GM19023 (cell line): ENCODE results near the gene CNNM3.
"Not testable (repeated sequence)": the region's sequence is repeated elsewhere in the genome, so short reads cannot be mapped to it uniquely, and the experiment has no call there.

ENCODE experiments used
- ATAC-seq: cut with Tn5 transposase; IDR thresholded peaks from one replicate; pipeline ENCODE4 v1.9.1; 2021; ENCODE audit warnings: mild to moderate bottlenecking, moderate library complexity; ENCODE audit not compliant: unreplicated experiment

Gene CNNM3

GRCh38 chr2:96860065-96861029 is 44.3 kb downstream of the CNNM3 start:
- ATAC-seq = no peak

- ATAC-seq = no peak
These were observed 45.0 kb downstream of the CNNM3 start for GRCh38 chr2:96861074-96861473.

GRCh38 chr2:96863056-96863455 is 47.0 kb downstream of the CNNM3 start:
- not testable (repeated sequence) for ATAC-seq

- no peak for ATAC-seq
These were observed 47.7 kb downstream of the CNNM3 start for GRCh38 chr2:96863575-96864342.

GRCh38 chr2:96864343-96865091 is 48.4 kb downstream of the CNNM3 start:
- no peak for ATAC-seq

GRCh38 chr2:96865654-96866053 is 49.6 kb downstream of the CNNM3 start:
- no peak for ATAC-seq

GRCh38 chr2:96866149-96866548 is 50.1 kb downstream of the CNNM3 start:
- no peak for ATAC-seq

- ATAC-seq = no peak
These were observed 50.5 kb downstream of the CNNM3 start for GRCh38 chr2:96866586-96866985.

GRCh38 chr2:96866986-96867755 is 51.1 kb downstream of the CNNM3 start:
- ATAC-seq = no peak

- no peak for ATAC-seq
These were observed 51.9 kb downstream of the CNNM3 start for GRCh38 chr2:96867756-96868554.

- ATAC-seq = peak; percentile 37
These were observed 52.6 kb downstream of the CNNM3 start for GRCh38 chr2:96868555-96869280.

GRCh38 chr2:96869281-96869821 is 53.3 kb downstream of the CNNM3 start:
- peak; percentile 20 for ATAC-seq

GRCh38 chr2:96869822-96870625 is 54.0 kb downstream of the CNNM3 start, which contains the start of gene SEMA4C:
Gene SEMA4C (minus strand): TSS chr2:96870080. CDS start chr2:96867886, 2,194 bp downstream.
- ATAC-seq = peak; percentile 30

- no peak for ATAC-seq
These were observed 54.7 kb downstream of the CNNM3 start for GRCh38 chr2:96870626-96871255.

GRCh38 chr2:96872591-96873349 is 56.7 kb downstream of the CNNM3 start:
- no peak for ATAC-seq

- no peak for ATAC-seq
These were observed 57.6 kb downstream of the CNNM3 start for GRCh38 chr2:96873651-96874096.
